HG03060 (cell line): ENCODE measurements around the gene TTC23.

Experiments
- ATAC-seq: cut with Tn5 transposase; IDR thresholded peaks from one replicate; pipeline ENCODE4 v1.9.1; 2021; ENCODE audit warnings: low read depth, moderate number of reproducible peaks; ENCODE audit not compliant: unreplicated experiment

TTC23 gene

DNA sequence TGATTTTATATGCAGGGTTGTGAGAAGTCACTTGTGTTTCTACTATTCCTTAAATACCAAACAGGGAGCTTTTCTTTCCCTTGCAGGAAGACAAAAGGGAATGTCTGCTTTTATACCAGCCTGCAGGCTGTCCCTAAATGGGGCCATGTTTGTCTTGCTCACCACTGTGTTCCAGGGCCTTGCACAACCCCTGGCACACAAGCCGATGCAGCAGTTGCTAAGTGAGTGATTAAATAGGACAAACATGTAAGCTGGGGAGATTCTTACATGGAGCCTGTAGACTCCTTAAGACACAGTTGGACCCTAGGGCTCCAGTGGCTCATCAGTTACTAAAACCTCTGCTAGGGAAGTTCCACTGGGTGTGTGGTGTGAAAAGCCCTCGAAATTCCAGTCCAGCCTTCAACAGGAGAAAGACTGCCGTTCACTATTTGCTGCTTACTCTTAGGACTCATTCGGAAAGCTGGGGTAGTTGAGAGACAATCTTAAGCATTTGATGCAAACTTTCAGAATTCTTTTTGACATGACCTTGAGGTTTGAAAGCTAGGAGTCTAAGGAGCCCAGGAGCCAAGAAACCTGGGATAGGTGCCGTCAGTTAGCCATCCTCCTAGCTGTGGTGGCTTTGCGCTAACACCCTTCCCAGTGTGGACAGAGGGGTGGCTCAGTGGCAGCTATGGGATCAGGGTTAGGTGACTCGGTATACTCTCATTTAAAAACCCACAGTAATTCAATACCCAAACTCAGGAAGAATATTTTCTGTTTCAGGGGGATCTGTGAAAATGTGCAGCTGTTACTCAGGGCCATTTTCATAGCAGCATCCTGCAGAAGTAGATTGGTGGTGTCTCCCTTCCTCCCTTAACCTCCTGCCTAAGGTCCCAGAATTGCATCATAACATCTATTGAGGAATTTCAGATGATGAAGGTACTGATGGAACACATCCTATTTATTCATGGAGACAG is 105.4 kb downstream of the TTC23 start:
- ATAC-seq: no peak

DNA sequence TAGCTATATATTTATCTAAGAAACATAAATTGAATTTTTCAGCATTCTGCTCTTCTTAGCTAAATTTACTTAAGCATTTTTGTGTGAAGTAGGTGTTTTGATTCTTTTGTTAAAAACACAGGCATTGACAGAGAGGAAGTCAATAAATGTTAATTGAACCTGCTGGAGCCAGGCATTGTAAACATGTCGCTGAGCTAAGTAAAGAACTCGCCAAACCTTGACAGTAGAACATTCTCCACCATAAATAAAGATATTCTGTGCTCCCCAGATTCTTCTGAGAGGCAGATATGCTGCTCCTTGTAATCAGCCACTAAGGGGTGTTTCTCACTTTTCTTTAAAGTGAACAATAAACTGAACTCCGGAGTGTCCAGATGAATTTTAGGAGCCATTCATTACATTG is 106.1 kb downstream of the TTC23 start:
- no peak for ATAC-seq

DNA sequence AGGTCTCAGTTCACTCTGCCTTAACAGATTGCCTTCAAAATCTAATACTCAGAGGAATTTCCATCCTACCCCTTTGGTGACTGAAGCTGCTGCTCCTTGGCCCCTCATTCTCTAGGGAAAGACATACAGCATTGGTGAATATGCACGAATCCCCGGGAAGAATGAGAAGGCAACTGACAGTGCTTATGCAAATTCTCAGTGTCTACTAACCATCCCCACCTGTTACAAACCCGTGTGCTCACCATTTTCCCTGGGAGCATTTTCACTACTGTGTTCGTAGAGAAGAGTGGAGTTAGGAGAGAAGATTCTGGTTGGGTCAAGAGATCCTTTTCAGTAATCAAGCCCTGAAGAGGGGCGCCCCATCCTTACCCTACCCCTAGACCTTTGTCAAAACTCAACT is 106.8 kb downstream of the TTC23 start:
- no peak for ATAC-seq

DNA sequence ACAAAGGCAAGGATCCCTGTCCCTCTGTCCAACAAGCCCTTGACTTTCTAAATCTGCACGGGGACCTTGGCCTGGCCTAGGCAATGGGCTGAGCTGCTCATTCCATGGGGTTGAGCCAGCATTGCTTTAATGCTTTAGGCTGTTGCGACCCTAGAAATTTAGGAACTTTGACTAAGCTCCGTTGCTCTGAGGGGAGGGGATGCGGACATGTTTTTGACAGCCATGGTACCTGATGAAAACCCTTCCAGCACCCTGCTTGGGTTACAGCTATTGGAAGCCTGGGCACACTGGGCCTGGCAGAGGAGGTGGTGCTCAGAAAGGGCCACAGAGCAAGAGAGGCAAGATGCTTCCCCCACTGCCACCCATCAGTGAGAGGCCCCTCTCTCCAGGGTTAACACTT is 107.4 kb downstream of the TTC23 start:
- ATAC-seq: no peak

DNA sequence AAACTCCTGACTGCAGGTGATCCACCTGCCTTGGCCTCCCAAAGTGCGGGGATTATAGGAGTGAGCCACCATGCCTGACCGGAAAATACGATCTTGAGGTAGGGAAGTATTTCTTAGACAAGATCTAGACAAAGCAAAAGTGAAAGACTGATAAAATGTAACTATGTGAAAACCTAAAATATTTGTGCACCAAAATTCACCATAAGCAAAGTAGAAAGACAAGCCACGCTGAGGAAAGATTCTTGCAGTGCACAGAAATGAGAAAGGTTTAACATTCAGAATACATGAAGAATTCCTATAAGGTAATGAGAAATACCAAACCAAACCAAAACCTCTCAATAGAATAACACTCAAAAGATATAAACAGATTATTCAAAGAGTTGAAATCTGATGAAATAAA is 108.8 kb downstream of the TTC23 start:
- ATAC-seq: no peak

DNA sequence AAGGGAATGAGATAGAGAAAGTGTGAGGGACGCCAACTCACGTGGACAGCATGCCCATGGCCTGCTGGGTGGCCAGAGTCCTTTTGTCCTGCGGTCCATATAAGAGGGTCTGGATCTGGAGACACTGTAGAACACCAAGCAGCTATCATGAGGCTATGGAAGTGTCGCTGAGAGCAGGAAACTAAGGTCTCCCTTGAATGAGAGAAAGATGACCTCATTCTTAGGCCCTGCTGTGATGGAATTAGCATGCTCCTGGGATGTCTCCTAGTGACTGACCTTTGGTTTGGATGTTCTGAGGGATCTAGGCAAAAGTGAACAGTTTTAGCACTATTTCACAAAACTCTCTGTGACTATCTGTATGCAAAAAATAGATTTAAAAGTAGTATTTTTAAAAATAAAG is 110.1 kb downstream of the TTC23 start:
- no peak for ATAC-seq

DNA sequence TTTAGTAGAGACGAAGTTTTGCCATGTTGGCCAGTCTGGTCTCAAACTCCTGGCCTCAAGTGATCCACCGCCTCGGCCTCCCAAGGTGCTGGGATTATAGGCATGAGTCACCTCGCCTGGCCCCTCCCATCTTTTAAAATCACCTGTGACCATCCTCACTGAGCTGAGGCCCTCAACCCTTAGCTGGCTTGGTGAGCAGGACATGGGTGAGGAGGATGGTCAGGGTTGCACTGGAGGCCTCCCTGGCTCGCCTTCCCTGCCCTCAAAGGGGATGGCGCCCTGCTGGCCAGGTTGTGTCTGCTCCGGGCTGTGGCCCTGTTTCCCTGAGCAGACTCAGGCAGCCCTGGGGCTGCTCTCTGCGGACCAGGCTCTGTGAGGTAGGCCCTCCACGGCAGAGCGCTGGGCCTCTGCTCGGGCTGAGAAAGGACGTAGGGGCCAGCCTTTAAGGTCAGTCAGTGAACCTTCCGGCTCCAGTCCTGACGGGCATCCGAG is 110.8 kb downstream of the TTC23 start:
- ATAC-seq: no peak

DNA sequence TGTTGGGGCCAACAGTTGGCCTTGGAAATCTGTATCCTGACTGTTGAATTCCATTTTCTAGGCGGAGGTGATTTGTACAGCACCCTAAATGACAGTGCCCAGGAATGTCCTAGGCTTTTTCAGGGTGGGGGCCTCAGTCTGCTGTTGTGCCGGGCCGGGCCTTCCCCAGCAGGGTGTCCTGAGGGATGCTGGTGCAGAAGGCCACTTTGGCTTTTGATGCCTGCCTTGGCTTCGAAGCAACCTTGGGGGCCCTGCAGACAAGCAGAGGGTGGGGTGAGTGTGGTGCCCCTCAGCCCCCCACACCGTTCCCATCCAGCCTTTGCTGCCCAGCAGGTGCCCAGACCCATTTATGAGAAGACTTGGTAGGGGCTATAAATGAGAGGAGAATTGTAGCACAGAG is 111.5 kb downstream of the TTC23 start:
- ATAC-seq: no peak

DNA sequence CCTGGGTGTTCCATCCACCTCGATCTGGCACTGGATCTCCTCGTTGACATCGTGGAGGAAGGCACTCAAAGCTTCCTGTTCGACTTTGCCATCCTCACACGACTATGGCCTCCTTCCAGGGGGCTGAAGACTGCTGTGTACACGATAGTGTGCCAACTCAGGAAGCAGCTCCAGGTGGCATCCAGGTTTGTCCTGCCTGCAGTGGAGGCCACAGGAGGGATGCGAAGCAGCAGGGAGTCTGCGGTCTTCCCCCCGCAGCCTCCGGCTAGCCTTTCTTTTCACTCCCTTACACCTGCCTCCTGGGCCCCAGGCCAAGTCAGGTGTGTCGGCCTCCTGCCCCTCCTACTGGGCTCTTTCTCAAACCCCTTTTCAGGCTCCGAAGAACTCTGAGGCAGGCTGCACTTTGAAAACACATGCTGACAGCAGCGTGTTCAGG is 112.3 kb downstream of the TTC23 start:
- no peak for ATAC-seq

DNA sequence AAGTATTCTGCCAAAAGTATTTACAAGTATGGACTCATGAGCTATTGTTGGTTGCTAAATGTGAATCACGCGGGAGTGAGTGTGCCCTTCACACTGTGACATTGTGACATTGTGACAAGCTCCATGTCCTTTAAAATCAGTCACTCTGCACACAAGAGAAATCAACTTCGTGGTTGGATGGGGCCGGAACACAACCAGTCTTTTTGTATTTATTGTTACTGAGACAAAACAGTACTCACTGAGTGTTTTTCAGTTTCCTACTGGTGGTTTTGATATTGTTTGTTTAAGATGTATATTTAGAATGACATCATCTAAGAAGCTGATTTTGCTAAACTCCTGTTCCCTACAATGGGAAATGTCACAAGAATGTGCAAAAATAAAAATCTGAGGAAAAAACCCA is 114.2 kb downstream of the TTC23 start:
- peak; percentile 65 for ATAC-seq

DNA sequence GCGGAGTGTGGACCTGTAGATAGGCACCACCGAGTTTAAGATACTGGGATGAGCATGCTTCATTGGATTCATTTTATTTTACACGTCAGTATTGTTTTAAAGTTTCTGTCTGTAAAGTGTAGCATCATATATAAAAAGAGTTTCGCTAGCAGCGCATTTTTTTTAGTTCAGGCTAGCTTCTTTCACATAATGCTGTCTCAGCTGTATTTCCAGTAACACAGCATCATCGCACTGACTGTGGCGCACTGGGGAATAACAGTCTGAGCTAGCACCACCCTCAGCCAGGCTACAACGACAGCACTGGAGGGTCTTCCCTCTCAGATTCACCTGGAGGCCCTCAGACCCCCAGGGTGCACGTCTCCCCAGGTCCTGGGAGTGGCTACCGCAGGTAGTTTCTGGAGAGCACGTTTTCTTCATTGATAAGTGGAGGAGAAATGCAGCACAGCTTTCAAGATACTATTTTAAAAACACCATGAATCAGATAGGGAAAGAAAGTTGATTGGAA is 115.0 kb downstream of the TTC23 start:
- no peak for ATAC-seq

DNA sequence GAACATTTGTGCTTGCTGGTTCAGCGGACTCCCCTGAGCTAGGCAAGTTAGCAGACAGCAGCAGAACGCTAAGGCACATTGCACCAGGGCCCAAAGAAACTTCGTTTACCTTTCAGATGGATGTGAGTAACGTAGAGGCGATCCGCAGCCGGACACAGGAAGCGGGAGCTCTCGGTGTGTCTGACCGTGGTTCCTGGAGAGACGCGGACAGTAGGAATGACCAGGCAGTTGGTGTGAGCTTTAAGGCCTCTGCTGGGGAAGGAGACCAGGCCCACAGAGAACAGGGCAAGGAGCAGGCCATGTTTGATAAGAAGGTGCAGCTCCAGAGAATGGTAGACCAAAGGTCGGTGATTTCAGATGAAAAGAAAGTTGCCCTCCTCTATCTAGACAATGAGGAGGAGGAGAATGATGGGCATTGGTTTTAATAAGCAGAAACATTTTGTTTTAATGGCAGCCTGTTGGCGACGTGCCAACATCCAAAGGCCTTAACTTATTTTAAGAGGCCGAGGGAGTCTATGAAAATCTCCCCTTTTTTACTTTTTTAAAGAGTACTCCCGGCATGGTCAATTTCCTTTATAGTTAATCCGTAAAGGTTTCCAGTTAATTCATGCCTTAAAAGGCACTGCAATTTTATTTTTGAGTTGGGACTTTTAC is 116.6 kb downstream of the TTC23 start:
- no peak for ATAC-seq

DNA sequence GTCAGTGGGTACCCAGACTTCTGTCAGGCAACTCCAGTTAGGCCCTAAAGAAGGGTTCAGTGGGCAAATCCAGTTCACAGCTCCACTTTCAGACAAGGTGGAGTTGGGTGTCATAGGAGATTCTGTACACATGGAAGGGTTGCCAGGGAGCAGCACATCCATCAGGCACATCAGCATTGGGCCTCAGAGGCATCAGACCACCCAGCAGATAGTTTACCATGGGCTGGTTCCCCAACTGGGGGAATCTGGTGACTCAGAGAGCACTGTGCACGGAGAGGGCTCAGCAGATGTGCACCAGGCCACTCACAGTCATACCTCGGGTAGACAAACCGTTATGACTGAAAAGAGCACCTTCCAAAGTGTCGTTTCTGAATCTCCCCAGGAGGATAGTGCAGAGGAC is 117.3 kb downstream of the TTC23 start:
- ATAC-seq: no peak

DNA sequence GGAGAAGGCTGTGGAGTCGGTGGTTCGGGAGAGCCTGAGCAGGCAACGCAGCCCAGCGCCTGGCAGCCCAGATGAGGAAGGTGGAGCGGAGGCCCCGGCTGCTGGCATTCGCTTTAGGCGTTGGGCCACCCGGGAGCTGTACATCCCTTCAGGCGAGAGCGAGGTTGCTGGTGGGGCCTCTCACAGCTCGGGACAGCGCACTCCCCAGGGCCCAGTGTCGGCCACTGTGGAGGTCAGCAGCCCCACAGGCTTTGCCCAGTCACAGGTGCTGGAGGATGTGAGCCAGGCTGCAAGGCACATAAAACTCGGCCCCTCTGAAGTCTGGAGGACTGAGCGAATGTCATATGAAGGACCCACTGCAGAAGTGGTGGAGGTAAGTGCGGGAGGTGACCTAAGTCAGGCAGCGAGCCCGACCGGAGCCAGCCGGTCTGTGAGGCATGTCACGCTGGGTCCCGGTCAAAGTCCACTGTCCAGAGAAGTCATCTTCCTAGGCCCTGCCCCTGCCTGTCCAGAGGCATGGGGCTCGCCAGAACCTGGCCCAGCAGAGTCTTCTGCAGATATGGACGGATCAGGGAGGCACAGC is 117.8 kb downstream of the TTC23 start:
- no peak for ATAC-seq

DNA sequence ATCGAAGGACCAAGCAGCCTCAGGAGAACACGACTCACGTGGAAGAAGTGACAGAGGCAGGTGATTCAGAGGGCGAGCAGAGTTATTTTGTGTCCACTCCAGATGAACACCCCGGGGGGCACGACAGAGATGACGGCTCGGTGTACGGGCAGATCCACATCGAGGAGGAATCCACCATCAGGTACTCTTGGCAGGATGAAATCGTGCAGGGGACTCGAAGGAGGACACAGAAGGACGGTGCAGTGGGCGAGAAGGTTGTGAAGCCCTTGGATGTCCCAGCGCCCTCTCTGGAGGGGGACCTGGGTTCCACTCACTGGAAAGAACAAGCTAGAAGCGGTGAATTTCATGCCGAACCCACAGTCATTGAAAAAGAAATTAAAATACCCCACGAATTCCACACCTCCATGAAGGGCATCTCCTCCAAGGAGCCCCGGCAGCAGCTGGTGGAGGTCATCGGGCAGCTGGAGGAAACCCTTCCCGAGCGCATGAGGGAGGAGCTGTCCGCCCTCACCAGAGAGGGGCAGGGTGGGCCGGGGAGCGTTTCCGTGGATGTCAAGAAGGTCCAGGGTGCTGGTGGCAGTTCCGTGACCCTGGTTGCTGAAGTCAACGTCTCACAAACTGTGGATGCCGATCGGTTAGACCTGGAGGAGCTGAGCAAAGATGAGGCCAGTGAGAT is 118.5 kb downstream of the TTC23 start:
- no peak for ATAC-seq

DNA sequence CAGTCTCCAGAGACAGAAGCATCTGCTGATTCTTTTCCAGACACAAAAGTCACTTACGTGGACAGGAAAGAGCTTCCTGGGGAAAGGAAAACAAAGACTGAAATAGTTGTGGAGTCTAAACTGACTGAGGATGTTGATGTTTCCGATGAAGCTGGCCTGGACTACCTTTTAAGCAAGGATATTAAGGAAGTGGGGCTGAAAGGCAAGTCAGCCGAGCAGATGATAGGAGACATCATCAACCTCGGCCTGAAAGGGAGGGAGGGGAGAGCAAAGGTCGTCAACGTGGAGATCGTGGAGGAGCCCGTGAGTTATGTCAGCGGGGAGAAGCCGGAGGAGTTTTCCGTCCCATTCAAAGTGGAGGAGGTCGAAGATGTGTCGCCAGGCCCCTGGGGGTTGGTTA is 119.1 kb downstream of the TTC23 start:
- ATAC-seq: no peak

DNA sequence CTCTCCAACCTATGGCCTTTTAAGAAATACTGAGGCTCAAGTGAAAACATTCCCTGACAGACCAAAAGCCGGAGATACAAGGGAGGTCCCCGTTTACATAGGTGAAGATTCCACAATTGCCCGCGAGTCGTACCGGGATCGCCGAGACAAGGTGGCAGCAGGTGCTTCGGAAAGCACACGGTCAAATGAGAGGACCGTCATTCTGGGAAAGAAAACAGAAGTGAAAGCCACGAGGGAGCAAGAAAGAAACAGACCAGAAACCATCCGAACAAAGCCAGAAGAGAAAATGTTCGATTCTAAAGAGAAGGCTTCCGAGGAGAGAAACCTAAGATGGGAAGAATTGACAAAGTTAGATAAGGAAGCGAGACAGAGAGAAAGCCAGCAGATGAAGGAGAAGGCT is 119.7 kb downstream of the TTC23 start:
- ATAC-seq: no peak

DNA sequence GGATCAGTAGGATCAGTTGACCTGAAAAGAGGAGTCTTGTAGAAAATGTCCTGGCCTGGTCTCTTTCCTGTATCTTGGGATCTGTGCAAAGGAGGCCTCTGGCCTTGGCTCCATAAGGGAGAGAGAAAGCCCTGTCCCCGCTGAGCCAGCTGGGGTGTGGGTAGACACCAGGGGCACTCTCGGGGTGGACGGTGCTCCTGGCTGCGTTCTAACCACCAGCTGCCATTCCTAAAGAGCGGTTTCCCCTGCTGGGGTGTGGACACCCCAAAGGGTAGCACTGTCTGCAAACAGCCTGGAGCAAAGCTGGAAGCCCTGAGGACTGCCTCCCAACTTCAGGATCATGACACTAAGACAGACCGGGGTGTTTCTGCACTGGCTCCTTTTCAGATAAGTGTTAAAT is 121.0 kb downstream of the TTC23 start:
- ATAC-seq: no peak

DNA sequence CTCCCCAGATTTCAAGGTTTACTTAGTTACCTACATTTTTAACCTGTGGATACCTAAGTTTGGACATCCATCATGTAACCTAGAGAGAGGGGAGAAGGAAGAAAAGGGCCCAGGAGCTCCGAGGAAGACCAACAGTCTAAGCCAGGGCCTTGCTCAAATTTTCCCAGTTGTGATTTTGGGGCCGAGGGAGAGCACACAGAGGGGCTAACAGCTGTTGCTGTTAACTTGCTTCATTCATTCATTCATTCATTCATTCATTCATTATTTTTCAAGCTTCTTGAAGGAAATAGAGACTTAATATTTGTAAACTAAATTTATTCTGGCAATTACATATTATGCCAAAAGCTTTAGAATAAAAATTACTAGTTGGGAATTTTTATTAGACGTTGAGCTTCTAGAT is 121.6 kb downstream of the TTC23 start:
- no peak for ATAC-seq

DNA sequence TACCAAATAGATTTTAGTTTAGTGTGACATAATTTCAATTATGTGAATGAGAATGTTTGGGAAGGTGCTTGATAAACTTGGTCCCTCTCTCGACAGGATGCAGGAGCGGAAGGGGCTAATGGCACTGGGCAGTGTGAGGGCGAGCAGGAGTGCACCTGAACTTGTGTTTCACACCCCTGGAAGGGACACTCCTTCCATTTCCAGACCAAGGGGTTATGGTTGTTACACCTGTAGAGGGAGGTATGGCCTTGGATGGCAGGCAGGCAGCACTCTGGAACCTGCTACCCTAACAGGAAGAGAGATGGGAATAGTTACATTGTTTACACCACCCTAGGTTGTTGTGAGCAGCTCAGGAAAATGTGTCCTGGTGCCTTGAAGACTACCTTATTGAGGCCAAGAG is 122.5 kb downstream of the TTC23 start:
- no peak for ATAC-seq

DNA sequence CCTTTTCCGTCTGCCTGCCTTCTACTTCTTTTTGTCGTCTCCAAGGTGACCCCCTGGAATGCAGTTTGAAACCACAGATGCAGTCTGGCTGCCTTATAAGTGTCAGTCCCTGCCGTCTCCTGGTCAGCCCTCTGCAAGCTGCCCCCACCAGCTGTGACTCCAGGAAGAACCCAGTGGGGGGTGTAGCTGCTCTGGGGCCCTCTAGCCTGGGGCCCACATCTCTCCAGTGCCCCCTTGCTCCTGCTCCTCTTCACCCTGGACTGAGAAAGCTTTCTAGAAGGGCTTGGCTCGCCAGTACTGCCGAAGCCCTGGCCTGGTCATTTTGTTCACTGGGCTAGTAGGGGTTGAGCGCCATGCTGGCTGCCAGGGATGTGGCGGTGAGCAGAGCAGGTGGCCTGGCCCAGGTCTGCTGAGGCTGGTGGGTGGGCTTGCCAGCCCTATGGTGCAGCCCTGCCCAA is 123.2 kb downstream of the TTC23 start:
- ATAC-seq: no peak
